Mesenchymal stem cell (in vitro differentiated cells and primary cell): Measurements from ENCODE around the gene CECR2.

Experiments
- DNase-seq: peaks from one replicate; pipeline ENCODE4 v3.0.0-alpha.2; 2013
- H2AFZ ChIP-seq: one replicate; pipeline ENCODE4 v1.6.1; 2013; ENCODE audit warnings: low read depth, mild to moderate bottlenecking, control low read depth, inconsistent platforms, low read length, moderate library complexity
- H2AK5ac ChIP-seq: 2 replicates; pipeline ENCODE4 v1.6.1; 2013; ENCODE audit warnings: low read length, moderate library complexity, mild to moderate bottlenecking, inconsistent platforms; ENCODE audit not compliant: severe bottlenecking
- H2BK120ac ChIP-seq: one replicate; pipeline ENCODE4 v1.6.1; 2013; ENCODE audit warnings: low read depth, mild to moderate bottlenecking, inconsistent platforms, low read length, moderate library complexity
- H2BK12ac ChIP-seq, 2 experiments: one replicate each; pipeline ENCODE4 v1.6.1; 2013; ENCODE audit warnings: inconsistent platforms in 2 of 2, low read length in 2 of 2, mild to moderate bottlenecking in 2 of 2, moderate library complexity in 2 of 2, control low read depth in 1 of 2
- H2BK15ac ChIP-seq: one replicate; pipeline ENCODE4 v1.6.1; 2013; ENCODE audit warnings: mild to moderate bottlenecking, low read depth, inconsistent platforms; ENCODE audit not compliant: poor library complexity, severe bottlenecking
- H2BK5ac ChIP-seq: 2 replicates; pipeline ENCODE4 v1.6.1; 2013; ENCODE audit warnings: low read depth, mild to moderate bottlenecking, low read length, control low read depth, inconsistent platforms; ENCODE audit not compliant: poor library complexity, severe bottlenecking
- H3K14ac ChIP-seq, 2 experiments: one replicate each; pipeline ENCODE4 v1.6.1; 2013; ENCODE audit warnings: inconsistent platforms in 2 of 2, low read length in 2 of 2, control low read depth in 1 of 2, mild to moderate bottlenecking in 1 of 2, moderate library complexity in 1 of 2
- H3K18ac ChIP-seq, 2 experiments: one replicate each; pipeline ENCODE4 v1.6.1; 2013; ENCODE audit warnings: inconsistent platforms in 2 of 2, low read length in 2 of 2, control low read depth in 1 of 2, low read depth in 1 of 2, mild to moderate bottlenecking in 1 of 2
- H3K23ac ChIP-seq, 2 experiments: one replicate each; pipeline ENCODE4 v1.6.1; 2013; ENCODE audit warnings: inconsistent platforms in 2 of 2, low read length in 2 of 2, mild to moderate bottlenecking in 2 of 2, moderate library complexity in 2 of 2, control low read depth in 1 of 2
- H3K27ac ChIP-seq: 2 replicates; pipeline ENCODE4 v1.5.1; 2013; ENCODE audit warnings: mild to moderate bottlenecking, moderate library complexity, low read length, control low read depth, inconsistent platforms; ENCODE audit not compliant: poor library complexity, severe bottlenecking
- H3K27me3 ChIP-seq, 2 experiments: 2 replicates each; pipeline versions ENCODE4 v1.6.1 to v1.7.0; 2013; ENCODE audit warnings: low read length in 2 of 2, mild to moderate bottlenecking in 2 of 2, moderate library complexity in 2 of 2, control low read depth in 1 of 2, inconsistent platforms in 1 of 2; ENCODE audit not compliant: control insufficient read depth in 1 of 2, insufficient read depth in 1 of 2
- H3K36me3 ChIP-seq, 2 experiments: 2 replicates each; pipeline versions ENCODE4 v1.6.1 to v1.7.0; 2013; ENCODE audit warnings: low read length in 2 of 2, control low read depth in 1 of 2, inconsistent platforms in 1 of 2, low read depth in 1 of 2, mild to moderate bottlenecking in 1 of 2; ENCODE audit not compliant: insufficient read depth in 2 of 2, control insufficient read depth in 1 of 2
- H3K4ac ChIP-seq, 2 experiments: one replicate each; pipeline ENCODE4 v1.6.1; 2013; ENCODE audit warnings: inconsistent platforms in 2 of 2, low read length in 2 of 2, mild to moderate bottlenecking in 2 of 2, moderate library complexity in 2 of 2, control low read depth in 1 of 2, low read depth in 1 of 2
- H3K4me1 ChIP-seq: 2 replicates; pipeline ENCODE4 v1.6.1; 2013; ENCODE audit warnings: low read depth, low read length, control low read depth; ENCODE audit not compliant: control insufficient read depth, insufficient read depth
- H3K4me2 ChIP-seq: 2 replicates; pipeline ENCODE4 v1.6.1; 2013; ENCODE audit warnings: low read length, mild to moderate bottlenecking, inconsistent platforms; ENCODE audit not compliant: poor library complexity, severe bottlenecking
- H3K4me3 ChIP-seq, 2 experiments: 2 replicates each; pipeline versions ENCODE4 v1.5.1 to v1.7.0; 2013; ENCODE audit warnings: low read length in 2 of 2, mild to moderate bottlenecking in 2 of 2, control low read depth in 1 of 2, low read depth in 1 of 2; ENCODE audit not compliant: insufficient read depth in 1 of 2
- H3K79me1 ChIP-seq: replicated peaks from 2 replicates; pipeline ENCODE4 v1.6.1; 2013; ENCODE audit warnings: mild to moderate bottlenecking, control low read depth, low read length, inconsistent platforms; ENCODE audit not compliant: poor library complexity, severe bottlenecking
- H3K9ac ChIP-seq: 2 replicates; pipeline ENCODE4 v1.7.0; 2013; ENCODE audit warnings: mild to moderate bottlenecking, low read length, moderate library complexity
- H3K9me3 ChIP-seq: 2 replicates; pipeline ENCODE4 v1.7.0; 2013; ENCODE audit warnings: mild to moderate bottlenecking, low read length; ENCODE audit not compliant: control insufficient read depth
- H4K8ac ChIP-seq: one replicate; pipeline ENCODE4 v1.6.1; 2013; ENCODE audit warnings: inconsistent platforms, mild to moderate bottlenecking, low read length, moderate library complexity
- H4K91ac ChIP-seq: one replicate; pipeline ENCODE4 v1.6.1; 2013; ENCODE audit warnings: mild to moderate bottlenecking, low read length, inconsistent platforms
- WGBS: methylation state at CpG from one replicate; pipeline ENCODE4 v1.1.7; 2013; ENCODE audit warnings: mixed read lengths; 5-methylcytosine and 5-hydroxymethylcytosine counted together

CECR2 gene

GRCh38 chr22:17471886-17472535 lies 102.8 kb downstream of the CECR2 start:
- Histone ChIP-seq H4K91ac (no peak overlapping the region), H2BK15ac (no peak overlapping the region), H2BK5ac (no peak overlapping the region), H3K9ac (no peak overlapping the region), H3K14ac (no peak overlapping the region), H3K4me1 (no peaks in the 10 kb centered on the region), H3K27ac (no peak overlapping the region), H3K4me2 (no peak overlapping the region), H4K8ac (no peak overlapping the region), H3K9me3 (no peaks in the 10 kb centered on the region), H3K79me1 (no peaks in the 10 kb centered on the region), H2AK5ac (no peak overlapping the region), H2AFZ (no peak overlapping the region), H3K27me3 (peaks cover 16 to 34% of the 10 kb centered on the region in 2 experiments), H3K23ac (no peak overlapping the region), H3K4me3 (no peak overlapping the region), H3K4ac (no peak overlapping the region), H2BK12ac (no peak overlapping the region), H3K18ac (no peak overlapping the region), H2BK120ac (no peak overlapping the region), H3K36me3 (no peaks in the 10 kb centered on the region)
- no peak for DNase-seq
- WGBS = 76% methylated on average over 6 of the region's 6 CpGs

GRCh38 chr22:17472932-17473331 lies 103.7 kb downstream of the CECR2 start:
- Histone ChIP-seq H3K4me2 (no peak overlapping the region), H3K4me1 (no peaks in the 10 kb centered on the region), H3K4me3 (no peak overlapping the region), H2BK120ac (no peak overlapping the region), H3K14ac (no peak overlapping the region), H2BK5ac (no peak overlapping the region), H2AK5ac (no peak overlapping the region), H3K36me3 (no peaks in the 10 kb centered on the region), H3K27ac (no peak overlapping the region), H3K23ac (no peak overlapping the region), H3K18ac (no peak overlapping the region), H4K91ac (no peak overlapping the region), H3K27me3 (peaks cover 20 to 32% of the 10 kb centered on the region in 2 experiments), H2BK12ac (no peak overlapping the region), H3K79me1 (no peaks in the 10 kb centered on the region), H3K9me3 (no peaks in the 10 kb centered on the region), H2AFZ (no peak overlapping the region), H3K4ac (no peak overlapping the region), H2BK15ac (no peak overlapping the region), H4K8ac (no peak overlapping the region), H3K9ac (no peak overlapping the region)
- WGBS = 29% methylated on average over 4 of the region's 5 CpGs
- DNase-seq = no peak

- Histone ChIP-seq H3K18ac (no peak overlapping the region), H2BK120ac (no peak overlapping the region), H3K4me1 (no peaks in the 10 kb centered on the region), H2AK5ac (no peak overlapping the region), H2BK15ac (no peak overlapping the region), H2BK12ac (no peak overlapping the region), H3K4me3 (no peak overlapping the region), H2BK5ac (no peak overlapping the region), H3K4ac (no peak overlapping the region), H3K9me3 (no peaks in the 10 kb centered on the region), H3K14ac (no peak overlapping the region), H3K36me3 (no peaks in the 10 kb centered on the region), H3K9ac (no peak overlapping the region), H3K4me2 (no peak overlapping the region), H3K23ac (no peak overlapping the region), H4K91ac (no peak overlapping the region), H2AFZ (no peak overlapping the region), H3K79me1 (no peaks in the 10 kb centered on the region), H3K27ac (no peak overlapping the region), H3K27me3 (peaks cover 20 to 31% of the 10 kb centered on the region in 2 experiments), H4K8ac (no peak overlapping the region)
- no peak for DNase-seq
- WGBS = 92% methylated on average over 11 of the region's 12 CpGs
These were observed 106.3 kb downstream of the CECR2 start for GRCh38 chr22:17475318-17476230.

- Histone ChIP-seq H3K4me1 (no peaks in the 10 kb centered on the region), H2AFZ (no peak overlapping the region), H3K9me3 (no peaks in the 10 kb centered on the region), H2BK15ac (no peak overlapping the region), H3K36me3 (no peaks in the 10 kb centered on the region), H3K9ac (peak overlapping the region; percentile 59), H4K91ac (no peak overlapping the region), H3K23ac (no peak overlapping the region), H3K18ac (no peak overlapping the region), H3K4me3 (peak overlapping the region in 1 of 2 experiments; percentile 61), H3K27ac (no peak overlapping the region), H2BK5ac (no peak overlapping the region), H3K14ac (no peak overlapping the region), H3K79me1 (no peaks in the 10 kb centered on the region), H3K27me3 (peaks cover 20 to 31% of the 10 kb centered on the region in 2 experiments), H3K4ac (no peak overlapping the region), H4K8ac (no peak overlapping the region), H3K4me2 (no peak overlapping the region), H2BK12ac (no peak overlapping the region), H2AK5ac (no peak overlapping the region), H2BK120ac (no peak overlapping the region)
- 83% methylated on average over 4 of the region's 5 CpGs for WGBS
- no peak for DNase-seq
These were observed 107.6 kb downstream of the CECR2 start for GRCh38 chr22:17476838-17477237.
